HG03342 (cell line): Measurements from ENCODE around the gene RETREG3.
"Not testable (repeated sequence)": the region's sequence is repeated elsewhere in the genome, so short reads cannot be mapped to it uniquely, and the experiment has no call there.

Experiments
- ATAC-seq: cut with Tn5 transposase; IDR thresholded peaks from one replicate; pipeline ENCODE4 v1.9.1; 2021; ENCODE audit warnings: mild to moderate bottlenecking, moderate library complexity; ENCODE audit not compliant: unreplicated experiment

Gene RETREG3

DNA sequence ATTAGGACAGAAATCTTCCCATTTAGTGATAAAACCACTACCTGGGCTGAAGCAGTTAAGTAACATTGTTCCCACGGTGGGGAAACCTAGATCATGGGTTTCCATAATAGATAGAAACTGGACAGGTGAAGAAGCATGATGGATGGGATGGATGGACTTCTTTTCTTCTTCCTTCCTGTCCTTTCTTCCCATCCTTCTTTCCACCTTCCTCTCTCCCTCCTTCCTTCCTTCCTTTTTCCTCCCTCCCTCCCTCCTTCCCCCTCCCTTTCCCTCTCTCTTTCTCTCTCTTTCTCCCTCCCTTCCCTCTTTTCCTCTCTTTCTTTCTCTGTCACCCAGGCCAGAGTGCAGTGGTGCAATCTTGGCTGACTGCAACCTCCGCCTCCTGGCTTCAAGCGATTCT is 34.7 kb downstream of the RETREG3 start:
- ATAC-seq = no peak

DNA sequence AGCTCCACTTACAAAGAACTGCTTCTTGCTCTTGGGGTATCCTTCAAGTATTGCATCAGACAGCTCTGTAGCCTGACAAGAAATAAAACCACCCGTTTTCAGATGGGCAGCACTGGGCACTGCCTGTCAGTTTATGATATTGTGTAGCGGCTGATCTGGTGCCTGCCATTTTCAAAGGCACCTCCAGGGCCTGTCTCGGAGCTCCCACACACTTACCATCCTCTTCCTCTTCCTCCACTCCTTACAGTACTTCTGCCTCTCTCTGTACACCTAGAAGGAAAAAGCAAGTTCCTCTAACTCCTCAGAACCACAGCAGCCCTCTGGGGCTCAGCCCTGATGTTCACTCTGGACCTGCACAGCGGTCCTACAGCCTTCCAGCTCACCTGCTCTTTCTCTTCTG is 36.1 kb downstream of the RETREG3 start:
- no peak for ATAC-seq

DNA sequence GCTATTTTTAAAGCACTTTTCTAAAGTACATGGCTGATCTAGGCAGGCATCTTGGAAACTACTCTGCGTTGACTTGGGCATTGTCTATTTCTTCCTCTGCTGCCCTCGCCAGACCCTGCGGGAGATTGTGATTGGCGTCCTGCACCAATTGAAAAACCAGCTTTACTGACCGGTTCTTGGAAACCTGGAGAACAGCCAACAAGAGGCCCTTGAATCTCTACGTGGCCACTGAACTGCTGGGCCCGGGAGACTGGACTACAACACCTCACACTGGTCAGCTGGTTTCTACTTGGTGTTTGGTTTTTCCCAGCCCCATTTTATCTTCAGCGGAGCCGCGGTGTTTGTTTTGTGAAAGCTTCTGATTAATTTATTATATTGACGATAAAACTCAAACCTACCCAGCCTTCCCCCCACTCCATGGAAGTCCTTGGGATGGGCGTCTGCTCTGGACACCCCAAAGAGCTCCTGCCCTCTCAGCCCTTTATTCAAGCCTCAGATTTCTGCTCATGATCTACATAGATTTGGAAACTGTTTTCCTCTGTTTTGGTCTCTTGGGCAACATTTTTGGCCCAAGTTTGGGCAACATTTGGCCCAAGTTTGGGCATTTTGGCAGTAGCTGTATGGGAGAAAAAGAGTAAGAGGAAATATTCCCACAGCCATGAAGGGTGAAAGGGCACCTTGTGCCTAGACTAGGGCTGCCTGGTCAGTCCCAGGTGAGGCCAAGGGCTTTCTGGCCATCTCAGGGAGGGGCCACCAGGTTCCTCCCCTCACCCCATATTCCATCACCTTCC is 37.5 kb downstream of the RETREG3 start:
- no peak for ATAC-seq

DNA sequence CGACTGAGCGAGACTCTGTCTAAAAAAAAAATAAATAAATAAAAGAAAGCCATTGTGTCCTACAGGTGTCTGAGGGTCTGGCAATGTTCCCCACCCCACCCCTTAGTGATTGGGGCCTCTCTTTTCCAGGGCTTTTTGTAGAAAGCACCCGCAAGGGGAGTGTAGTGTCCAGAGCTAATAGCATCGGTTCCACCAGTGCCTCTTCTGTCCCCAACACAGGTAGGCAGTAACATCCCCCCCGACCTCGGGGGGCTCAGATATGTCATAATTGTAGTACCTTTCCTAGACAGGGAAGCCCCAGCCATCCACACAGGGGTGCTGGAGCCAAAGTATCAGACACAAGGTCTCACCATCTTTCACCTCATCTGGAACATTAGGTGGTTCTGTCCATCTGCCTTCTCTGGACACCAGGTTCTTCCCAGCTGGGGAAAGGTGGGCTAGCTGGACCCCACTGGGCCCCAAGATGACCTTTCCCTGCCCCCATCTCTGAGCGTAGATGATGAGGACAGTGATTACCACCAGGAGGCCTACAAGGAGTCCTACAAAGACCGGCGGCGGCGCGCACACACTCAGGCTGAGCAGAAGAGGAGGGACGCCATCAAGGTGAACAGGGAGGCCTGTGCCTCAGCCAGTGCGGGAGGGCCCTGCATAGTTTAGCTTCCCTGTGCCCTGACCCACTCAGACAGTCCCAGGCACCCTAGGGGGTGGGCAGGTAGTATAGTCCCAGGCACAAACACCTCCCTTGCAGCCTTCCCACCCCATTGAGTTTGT is 40.6 kb downstream of the RETREG3 start:
- ATAC-seq = no peak

DNA sequence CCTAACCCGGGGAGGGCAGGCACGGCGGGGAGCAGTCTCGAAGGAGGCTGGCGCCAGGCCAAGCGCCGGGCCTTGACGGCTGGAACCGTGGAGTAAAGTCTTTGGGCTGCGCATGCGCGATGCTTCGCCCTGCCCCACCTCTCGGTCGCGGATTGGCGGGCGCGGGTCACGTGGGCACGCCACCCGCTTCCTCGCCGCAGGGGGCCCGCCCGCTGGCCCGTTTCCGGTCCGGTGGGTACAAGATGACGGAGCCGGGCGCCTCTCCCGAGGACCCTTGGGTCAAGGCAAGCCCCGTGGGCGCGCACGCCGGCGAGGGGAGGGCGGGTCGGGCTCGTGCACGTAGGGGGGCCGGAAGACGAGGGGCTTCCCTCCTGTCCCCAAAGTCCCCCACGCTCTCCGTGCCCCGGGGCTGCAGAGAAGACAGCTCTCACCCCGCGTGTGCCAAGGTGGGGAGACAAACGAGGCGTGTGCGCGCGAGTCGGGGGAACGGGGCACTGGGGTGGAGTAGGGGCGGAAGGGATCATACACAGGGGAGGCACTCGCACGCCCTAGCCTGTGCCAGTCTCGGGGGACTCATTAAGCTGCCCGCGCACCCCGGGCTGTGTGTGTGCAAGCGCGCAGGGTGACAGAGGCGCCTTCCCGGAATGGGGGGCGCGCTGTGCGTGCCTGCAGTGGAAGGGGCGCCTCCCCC is 42.1 kb downstream of the RETREG3 start, which contains the start of gene MLX:
TSS of gene MLX (plus strand) at position 218 of the 691 bp plus-strand sequence. CDS start at position 243, 25 bp downstream.
- ATAC-seq = peak; percentile 54

DNA sequence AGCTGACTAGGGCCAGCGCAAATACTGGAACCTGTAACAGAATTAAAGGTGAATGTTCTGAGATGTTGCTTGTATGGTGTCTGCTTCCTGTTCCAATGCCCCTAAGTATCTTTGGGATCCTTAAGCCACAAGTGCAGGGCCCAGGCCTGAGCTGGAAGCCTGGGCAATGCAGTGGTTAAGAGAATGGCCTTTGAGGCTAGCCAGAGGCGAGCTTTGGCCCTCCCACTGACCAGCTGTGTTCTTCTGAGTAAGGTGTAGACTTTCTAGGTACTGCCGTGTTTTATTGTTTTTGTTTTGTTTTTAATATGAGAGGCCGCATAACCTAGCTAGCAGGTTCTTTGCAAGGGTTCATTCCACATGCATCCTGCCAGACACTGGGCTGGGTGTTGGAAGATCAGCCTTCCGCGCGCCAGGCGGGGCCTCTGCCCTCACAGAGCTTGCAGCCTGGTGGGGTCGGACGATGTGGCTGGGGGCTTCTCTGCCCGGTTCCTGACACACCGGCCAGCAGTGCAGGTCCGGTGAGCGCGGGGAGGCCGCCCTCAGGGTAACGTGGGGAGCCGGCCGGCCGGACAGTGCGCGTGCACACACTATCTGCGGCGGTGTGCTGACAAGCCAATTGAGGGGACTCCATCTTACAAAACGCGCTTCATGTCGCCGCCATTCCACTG is 42.8 kb downstream of the RETREG3 start:
- no peak for ATAC-seq

DNA sequence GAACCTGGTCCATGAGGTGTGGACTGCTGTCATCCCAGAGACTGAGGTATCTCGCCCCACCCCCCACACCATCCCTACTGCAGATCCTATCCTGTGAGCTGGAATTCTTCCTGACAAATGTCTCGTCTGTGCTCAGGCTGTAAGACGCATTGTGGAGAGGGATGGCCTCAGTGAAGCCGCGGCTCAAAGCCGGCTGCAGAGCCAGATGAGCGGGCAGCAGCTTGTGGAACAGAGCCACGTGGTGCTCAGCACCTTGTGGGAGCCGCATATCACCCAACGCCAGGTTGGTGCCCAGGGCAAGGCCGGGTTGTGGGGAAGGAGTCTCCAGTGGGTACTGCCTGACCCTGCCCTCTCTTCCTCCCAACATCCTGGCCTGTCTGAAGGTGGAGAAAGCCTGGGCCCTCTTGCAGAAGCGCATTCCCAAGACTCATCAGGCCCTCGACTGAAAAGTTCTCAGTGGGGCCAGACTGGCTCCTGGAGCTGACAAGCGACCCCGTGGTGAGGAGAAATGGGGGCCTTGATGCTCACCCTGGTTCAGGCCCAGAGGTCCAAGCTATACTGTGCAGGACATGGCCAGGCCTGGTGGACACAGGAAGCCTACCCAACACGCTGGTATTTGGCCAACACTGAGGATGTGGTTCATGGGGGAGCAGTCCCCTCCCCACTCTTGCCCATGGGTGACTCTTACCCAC is 43.5 kb downstream of the RETREG3 start:
- no peak for ATAC-seq

DNA sequence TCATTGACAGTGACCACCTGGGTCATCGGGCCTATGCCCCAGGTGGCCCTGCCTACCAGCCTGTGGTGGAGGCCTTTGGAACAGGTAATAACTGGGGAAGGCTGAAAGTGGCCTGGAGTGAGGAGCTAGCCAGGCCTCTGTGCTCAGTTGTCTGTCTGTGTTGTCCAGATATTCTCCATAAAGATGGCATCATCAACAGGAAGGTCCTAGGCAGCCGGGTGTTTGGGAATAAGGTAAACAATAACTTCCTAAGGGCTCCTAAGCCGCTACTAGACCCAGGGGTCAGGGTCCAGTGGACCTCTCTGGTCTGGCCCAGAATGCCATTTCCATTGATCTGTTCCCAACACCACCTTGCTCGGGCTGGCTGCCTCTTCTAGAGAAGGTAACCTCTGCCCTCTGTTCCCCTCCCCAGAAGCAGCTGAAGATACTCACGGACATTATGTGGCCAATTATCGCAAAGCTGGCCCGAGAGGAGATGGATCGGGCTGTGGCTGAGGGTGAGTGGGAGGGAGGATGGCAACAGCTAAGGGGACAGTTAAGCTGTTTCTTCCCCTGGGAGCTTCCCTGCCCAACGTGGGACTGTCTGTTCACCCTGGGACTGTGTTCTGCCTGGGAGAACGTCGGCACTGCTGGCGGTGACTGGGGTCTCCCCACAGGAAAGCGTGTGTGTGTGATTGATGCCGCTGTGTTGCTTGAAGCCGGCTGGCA is 44.2 kb downstream of the RETREG3 start:
- no peak for ATAC-seq

DNA sequence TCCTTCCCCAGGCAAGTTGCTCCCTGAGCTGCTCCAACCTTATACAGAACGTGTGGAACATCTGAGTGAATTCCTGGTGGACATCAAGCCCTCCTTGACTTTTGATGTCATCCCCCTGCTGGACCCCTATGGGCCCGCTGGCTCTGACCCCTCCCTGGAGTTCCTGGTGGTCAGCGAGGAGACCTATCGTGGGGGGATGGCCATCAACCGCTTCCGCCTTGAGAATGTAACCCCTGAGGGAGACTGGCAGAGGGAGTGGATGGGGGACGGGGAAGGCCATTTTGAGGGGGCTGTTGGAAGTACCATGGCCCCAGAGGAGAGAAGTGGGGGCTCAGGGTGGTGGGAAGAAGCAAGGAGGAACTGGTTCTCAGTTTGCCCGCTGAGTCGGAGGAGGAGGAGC is 45.2 kb downstream of the RETREG3 start:
- ATAC-seq = no peak

DNA sequence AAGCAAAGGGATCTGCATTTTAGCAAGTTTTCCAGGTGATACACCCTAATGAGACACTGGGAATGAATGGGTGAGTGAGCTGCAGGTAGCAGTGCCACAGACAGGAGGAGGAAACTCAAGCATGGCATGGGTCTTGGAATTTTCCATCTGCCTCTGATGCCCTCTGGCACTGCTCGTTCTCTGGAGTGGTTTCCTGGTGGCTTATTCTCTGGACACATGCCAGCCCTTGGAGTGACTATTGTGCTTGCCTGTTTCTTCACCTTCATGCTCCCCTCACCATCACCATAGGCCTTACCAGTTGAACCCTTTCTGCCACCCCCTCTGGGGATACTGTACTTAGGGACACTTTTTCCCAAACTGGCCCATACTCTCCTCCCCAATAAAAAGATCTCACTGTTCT is 45.6 kb downstream of the RETREG3 start:
- no peak for ATAC-seq

DNA sequence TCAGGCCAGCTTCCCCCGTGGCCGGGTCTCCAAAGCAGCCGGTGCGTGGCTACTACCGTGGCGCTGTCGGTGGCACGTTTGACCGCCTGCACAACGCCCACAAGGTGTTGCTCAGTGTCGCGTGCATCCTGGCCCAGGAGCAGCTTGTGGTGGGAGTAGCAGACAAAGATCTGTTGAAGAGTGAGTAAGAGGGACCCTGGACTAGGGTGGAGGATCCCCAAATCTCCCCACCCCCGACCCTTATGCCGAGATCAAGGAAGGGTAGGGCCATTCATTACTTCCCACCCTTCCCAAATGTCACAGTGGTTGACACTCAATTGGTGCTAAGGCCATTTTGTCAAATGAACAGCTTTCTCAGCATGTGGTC is 46.0 kb downstream of the RETREG3 start:
- no peak for ATAC-seq

DNA sequence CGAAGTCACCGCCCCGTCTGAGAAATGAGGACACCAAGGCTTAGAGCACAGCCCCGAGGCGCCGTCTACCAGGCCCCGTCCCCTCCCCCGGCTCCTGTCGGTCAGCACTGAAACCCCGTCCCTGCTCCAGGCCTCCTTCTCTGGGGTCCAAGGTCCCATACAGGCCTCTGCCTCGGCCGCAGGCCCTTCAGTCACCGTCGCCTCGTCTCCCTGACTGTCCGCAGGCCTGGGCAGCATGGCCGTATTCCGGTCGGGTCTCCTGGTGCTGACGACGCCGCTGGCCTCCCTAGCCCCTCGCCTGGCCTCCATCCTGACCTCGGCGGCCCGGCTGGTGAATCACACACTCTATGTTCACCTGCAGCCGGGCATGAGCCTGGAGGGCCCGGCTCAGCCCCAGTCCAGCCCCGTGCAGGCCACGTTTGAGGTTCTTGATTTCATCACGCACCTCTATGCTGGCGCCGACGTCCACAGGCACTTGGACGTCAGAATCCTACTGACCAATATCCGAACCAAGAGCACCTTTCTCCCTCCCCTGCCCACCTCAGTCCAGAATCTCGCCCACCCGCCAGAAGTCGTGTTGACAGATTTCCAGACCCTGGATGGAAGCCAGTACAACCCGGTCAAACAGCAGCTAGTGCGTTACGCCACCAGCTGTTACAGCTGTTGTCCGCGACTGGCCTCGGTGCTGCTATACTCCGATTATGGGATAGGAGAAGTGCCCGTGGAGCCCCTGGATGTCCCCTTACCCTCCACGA is 46.6 kb downstream of the RETREG3 start:
- no peak for ATAC-seq

DNA sequence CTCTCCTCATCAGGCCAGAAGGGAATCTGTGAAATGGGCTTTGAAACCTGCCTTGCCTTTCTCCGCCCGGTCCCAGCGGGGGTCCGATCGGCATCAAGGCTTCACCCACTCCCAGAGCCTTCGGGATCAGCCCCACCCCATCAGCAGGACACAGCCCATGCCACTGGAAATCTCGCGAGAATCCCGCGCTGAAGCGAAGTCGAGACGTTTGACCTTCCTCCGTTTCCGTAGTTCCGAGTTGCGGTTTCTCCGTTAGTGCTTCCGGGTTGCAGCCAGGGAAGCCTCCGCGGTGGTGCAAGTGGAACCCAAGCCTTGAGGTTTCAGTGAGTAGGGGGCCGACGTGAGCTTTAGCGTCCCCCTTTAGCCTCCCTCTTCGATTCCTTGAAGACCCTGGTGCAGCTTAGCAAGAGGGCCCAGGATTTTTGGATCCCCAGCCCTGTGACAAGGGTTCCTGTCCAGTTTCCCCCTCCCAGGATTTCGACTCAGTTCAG is 47.2 kb downstream of the RETREG3 start, which contains the start of gene COASY:
TSS of gene COASY (plus strand) at position 252 of the 491 bp plus-strand sequence. CDS start 475 bp downstream, outside the sequence.
- ATAC-seq = no peak

DNA sequence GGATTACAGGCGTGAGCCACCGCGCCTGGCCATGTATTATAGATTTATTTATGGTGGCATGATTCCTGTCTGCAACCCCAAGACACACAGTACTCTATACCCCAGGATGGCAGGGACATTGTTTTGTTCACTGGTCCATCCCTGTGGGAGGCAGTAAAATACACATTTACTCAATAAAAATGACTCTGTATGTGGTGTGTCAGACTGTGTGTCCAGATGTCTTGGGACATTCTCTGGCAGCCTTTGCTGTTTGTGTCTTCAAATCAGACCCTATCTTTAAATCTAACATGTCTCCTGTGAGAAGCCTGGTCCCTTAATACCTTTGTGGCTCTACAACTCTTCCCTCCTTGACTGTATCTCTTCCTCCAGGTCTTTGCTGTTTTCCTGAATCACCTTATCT is 48.9 kb downstream of the RETREG3 start:
- no peak for ATAC-seq

DNA sequence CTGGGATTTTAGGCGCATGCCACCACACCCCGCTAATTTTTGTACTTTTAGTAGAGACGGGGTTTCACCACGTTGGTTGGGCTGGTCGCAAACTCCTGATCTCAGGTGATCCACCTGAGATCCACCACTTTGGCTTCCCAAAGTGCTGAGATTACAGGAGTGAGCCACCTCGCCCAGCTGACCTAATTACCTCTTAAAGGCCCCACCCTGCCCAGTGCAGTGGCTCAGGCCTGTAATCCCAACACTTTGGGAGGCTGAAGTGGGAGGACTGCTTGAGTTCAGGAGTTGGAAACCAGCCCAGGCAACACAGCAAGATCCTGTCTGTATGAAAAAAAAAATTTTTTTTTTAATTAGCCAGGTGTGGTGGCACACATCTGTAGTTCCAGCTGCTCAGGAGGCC is 50.1 kb downstream of the RETREG3 start:
- no peak for ATAC-seq

DNA sequence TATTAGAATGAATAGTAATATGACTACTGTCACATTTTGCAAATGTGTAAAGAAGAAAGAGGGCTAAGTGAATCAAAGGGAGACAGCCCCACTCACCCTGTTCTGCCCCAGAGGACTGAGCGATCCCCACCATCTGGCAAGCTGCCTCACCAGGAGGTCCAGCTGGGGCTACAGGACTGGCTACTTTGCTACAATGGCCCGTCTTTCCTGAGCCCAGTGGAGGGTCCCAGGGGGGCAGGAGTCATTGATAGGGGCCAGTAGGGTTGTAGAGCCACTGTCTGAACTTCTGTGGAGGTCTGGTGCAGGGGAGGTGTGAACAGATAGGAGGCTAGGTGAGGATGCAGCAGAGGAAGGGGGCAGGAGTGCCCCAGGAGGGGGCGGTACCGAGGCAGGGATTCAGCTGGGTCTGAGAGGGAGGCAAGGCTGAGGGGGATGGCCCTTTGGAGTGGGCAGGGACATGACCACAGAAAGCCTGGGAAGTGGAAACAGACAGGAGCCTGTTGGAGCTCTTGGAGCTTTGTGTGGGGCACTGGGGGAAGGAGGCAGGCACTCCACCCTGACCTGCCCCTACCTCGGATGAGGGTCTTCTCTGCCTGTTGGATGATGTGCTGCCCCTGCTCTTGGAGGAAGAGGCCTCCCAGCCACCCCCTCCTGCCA is 53.1 kb downstream of the RETREG3 start:
- ATAC-seq = not testable (repeated sequence)

DNA sequence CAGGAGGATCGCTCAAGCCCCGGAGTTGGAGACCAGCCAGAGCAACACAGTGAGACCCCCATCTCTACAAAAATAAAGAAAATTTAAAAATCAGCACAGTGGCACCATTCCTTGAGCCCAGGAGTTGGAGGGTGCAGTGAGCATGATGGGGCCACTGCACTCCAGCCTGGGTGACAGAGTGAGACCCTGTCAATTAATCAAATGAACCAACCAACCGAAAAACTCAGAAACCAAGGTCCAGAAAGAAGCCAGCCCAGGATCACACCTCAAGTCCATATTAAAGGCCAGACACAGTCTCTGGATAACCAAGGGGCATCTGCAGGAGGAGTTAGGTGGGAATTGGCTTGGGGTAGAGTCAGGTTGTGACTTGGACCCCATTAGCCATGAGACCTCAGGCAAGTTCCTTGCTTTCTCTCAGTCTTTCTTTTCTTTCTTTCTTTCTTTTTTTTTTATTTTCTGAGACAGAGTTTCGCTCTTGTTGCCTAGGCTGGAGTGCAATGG is 54.0 kb downstream of the RETREG3 start:
- no peak for ATAC-seq
